Caco-2 (cell line): ENCODE data around the gene LRRC49. TPM values are rescaled to one million over a fixed set of nuclear protein-coding genes. Genes with fewer than 3 reads are reported as not detected.
"Not testable (repeated sequence)": the region's sequence is repeated elsewhere in the genome, so short reads cannot be mapped to it uniquely, and the experiment has no call there.

ENCODE experiments used
- BruUV-seq: library from RNA; stranded (reverse); fragments of 400-500 nt; replicated peaks from 2 replicates; lab custom pipeline; 2021; lab: Mats Ljungman, UMichigan
- CTCF ChIA-PET: fragments of 300-600 bp; sonication (Branson Sonifier 250); formaldehyde crosslinking; loops from one replicate; lab custom pipeline; 2022; ENCODE audit warnings: antibody characterized with exemption; lab: Charles Lee
- POLR2A ChIA-PET: fragments of 300-600 bp; sonication (Branson Sonifier 250); formaldehyde crosslinking; loops from one replicate; lab custom pipeline; 2022; ENCODE audit warnings: antibody characterized with exemption; lab: Charles Lee
- DNase-seq, 2 experiments: peaks; one replicate each; pipeline versions ENCODE4 v3.0.0 to v3.0.0-alpha.2; 2020 to 2022
- H3K27me3 ChIP-seq: replicated peaks from 2 replicates; pipeline ENCODE4 v1.6.0; 2011; ENCODE audit warnings: low read length; ENCODE audit not compliant: control insufficient read depth, insufficient read depth
- H3K36me3 ChIP-seq: 2 replicates; pipeline ENCODE4 v1.5.1; 2011; ENCODE audit warnings: low read length; ENCODE audit not compliant: control insufficient read depth, insufficient read depth
- H3K4me1 ChIP-seq: fragments of 250-450 bp; sonication (Bioruptor Pico); 2 replicates; pipeline ENCODE4 v1.5.1; 2020; ENCODE audit warnings: mild to moderate bottlenecking
- H3K4me3 ChIP-seq: 2 replicates; pipeline ENCODE4 v1.5.1; 2011; ENCODE audit warnings: low read depth, mild to moderate bottlenecking, control low read depth, low read length
- H3K9me3 ChIP-seq: fragments of 250-450 bp; sonication (Bioruptor Pico); 2 replicates; pipeline ENCODE4 v1.5.1; 2020; ENCODE audit warnings: mild to moderate bottlenecking, moderate library complexity
- H3K27ac Mint-ChIP-seq: one replicate; pipeline ENCODE4 v1.8.0; 2022; ENCODE audit warnings: mixed read lengths; ENCODE audit not compliant: unreplicated experiment
- H3K27me3 Mint-ChIP-seq: one replicate; pipeline ENCODE4 v1.8.0; 2022; ENCODE audit warnings: mixed read lengths; ENCODE audit not compliant: insufficient read depth, unreplicated experiment
- H3K36me3 Mint-ChIP-seq: one replicate; pipeline ENCODE4 v1.8.0; 2022; ENCODE audit warnings: mild to moderate bottlenecking, mixed read lengths; ENCODE audit not compliant: insufficient read depth, unreplicated experiment
- H3K4me1 Mint-ChIP-seq: one replicate; pipeline ENCODE4 v1.8.0; 2022; ENCODE audit warnings: low read depth, mixed read lengths; ENCODE audit not compliant: unreplicated experiment
- H3K4me3 Mint-ChIP-seq: one replicate; pipeline ENCODE4 v1.8.0; 2022; ENCODE audit warnings: mild to moderate bottlenecking, moderate library complexity, mixed read lengths; ENCODE audit not compliant: unreplicated experiment
- H3K9me3 Mint-ChIP-seq: one replicate; pipeline ENCODE4 v1.8.0; 2022; ENCODE audit warnings: mixed read lengths; ENCODE audit not compliant: unreplicated experiment
- CTCF ChIP-seq, 2 experiments: fragments of 200-600 bp in 1 of 2; IDR thresholded peaks; 1 replicate in 1 of 2; 2 replicates in 1 of 2; pipeline versions ENCODE4 v1.5.1 to v1.8.0; 2011 to 2022; ENCODE audit warnings: antibody characterized with exemption in 1 of 2, control low read depth in 1 of 2, inconsistent platforms in 1 of 2, low read depth in 1 of 2, low read length in 1 of 2, mild to moderate bottlenecking in 1 of 2, moderate library complexity in 1 of 2; ENCODE audit not compliant: insufficient read depth in 1 of 2, severe bottlenecking in 1 of 2, unreplicated experiment in 1 of 2
- intact Hi-C: fragments of 100-400 bp; cut with micrococcal nuclease; formaldehyde crosslinking; loops from one replicate; pipeline ENCODE4 v1.10.0; 2022; ENCODE audit not compliant: unreplicated experiment
- total RNA-seq: library from RNA; stranded (reverse); gene quantifications from 2 replicates; pipeline ENCODE4 v1.2.3, GENCODE V29; 2022

The LRRC49 gene
- total RNA-seq, 1 experiment from 2014 or later = 0.82 TPM

DNA sequence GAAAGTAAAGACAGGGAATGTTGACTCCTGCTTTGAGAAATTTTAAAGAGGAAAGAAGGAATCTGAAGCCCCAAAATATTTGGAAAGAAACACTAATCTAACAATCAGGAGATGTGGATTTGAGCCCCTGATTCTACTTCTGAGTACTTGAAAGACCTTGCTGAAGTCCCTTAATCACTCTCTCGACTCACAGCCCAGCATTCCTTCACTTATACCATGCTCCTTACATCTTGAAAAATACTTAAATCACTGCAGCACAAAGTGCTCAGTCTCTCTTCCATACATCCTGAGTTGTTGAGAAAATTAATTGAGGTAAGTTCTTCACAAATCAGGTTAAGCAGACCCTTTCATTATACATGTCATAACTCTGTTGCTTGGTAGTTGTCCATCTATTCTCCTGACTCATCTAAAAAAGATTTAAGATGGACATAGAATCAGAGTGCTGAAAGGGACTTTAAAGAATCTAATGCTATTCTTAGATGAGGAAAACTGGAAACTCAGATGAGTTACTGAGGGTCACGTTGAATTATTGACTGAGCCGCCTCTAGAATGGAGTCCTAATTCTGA lies 149.8 kb downstream of the LRRC49 start:
- H3K9me3 Mint-ChIP-seq = no peaks in the 10 kb centered on the region
- no peak overlapping the region for H3K4me3 Mint-ChIP-seq
- H3K4me1 Mint-ChIP-seq = no peaks in the 10 kb centered on the region
- H3K27ac Mint-ChIP-seq = no peak overlapping the region
- no peak for TF ChIP-seq CTCF (IDR thresholded peaks at IDR 0.05; ENCODE audit: insufficient read depth in 1 of 2, low read depth in 1 of 2, low read length in 1 of 2, severe bottlenecking in 1 of 2, unreplicated experiment in 1 of 2)
- no peaks in the 10 kb centered on the region for H3K36me3 Mint-ChIP-seq
- DNase-seq = no peak
- BruUV-seq = no TSS peak
- ChIA-PET CTCF (no interaction called here), POLR2A (no interaction called here)
- Histone ChIP-seq H3K4me1 (no peaks in the 10 kb centered on the region), H3K36me3 (no peaks in the 10 kb centered on the region), H3K9me3 (no peaks in the 10 kb centered on the region), H3K27me3 (no peaks in the 10 kb centered on the region), H3K4me3 (no peak overlapping the region)
- intact Hi-C loops = no loop called here
- peaks cover 3% of the 10 kb centered on the region for H3K27me3 Mint-ChIP-seq

- H3K27ac Mint-ChIP-seq = no peak overlapping the region
- Histone ChIP-seq H3K27me3 (no peaks in the 10 kb centered on the region), H3K9me3 (no peaks in the 10 kb centered on the region), H3K4me1 (no peaks in the 10 kb centered on the region), H3K4me3 (no peak overlapping the region), H3K36me3 (no peaks in the 10 kb centered on the region)
- no peak for TF ChIP-seq CTCF (IDR thresholded peaks at IDR 0.05; ENCODE audit: insufficient read depth in 1 of 2, low read depth in 1 of 2, low read length in 1 of 2, severe bottlenecking in 1 of 2, unreplicated experiment in 1 of 2)
- no peaks in the 10 kb centered on the region for H3K4me1 Mint-ChIP-seq
- BruUV-seq = no TSS peak
- peaks cover 3% of the 10 kb centered on the region for H3K27me3 Mint-ChIP-seq
- POLR2A ChIA-PET = no interaction called here
- no peak for DNase-seq
- no peak overlapping the region for H3K4me3 Mint-ChIP-seq
- intact Hi-C loops = no loop called here
- CTCF ChIA-PET = no interaction called here
- no peaks in the 10 kb centered on the region for H3K36me3 Mint-ChIP-seq
- no peaks in the 10 kb centered on the region for H3K9me3 Mint-ChIP-seq
Observed at GRCh38 chr15:71043373-71043772, 150.7 kb downstream of the LRRC49 start.

- no peak overlapping the region for H3K4me3 ChIP-seq
- DNase-seq = no peak
- H3K27ac Mint-ChIP-seq = no peak overlapping the region
- no TSS peak for BruUV-seq
- TF ChIP-seq CTCF (IDR thresholded peaks at IDR 0.05; ENCODE audit: insufficient read depth in 1 of 2, low read depth in 1 of 2, low read length in 1 of 2, severe bottlenecking in 1 of 2, unreplicated experiment in 1 of 2) = no peak
- H3K4me3 Mint-ChIP-seq = no peak overlapping the region
- H3K27me3 ChIP-seq = no peaks in the 10 kb centered on the region
- ChIA-PET CTCF (no interaction called here), POLR2A (no interaction called here)
- peaks cover 3% of the 10 kb centered on the region for H3K27me3 Mint-ChIP-seq
- no peaks in the 10 kb centered on the region for H3K9me3 Mint-ChIP-seq
- no peaks in the 10 kb centered on the region for H3K36me3 ChIP-seq
- intact Hi-C loops = no loop called here
- H3K9me3 ChIP-seq = no peaks in the 10 kb centered on the region
- H3K36me3 Mint-ChIP-seq = no peaks in the 10 kb centered on the region
- no peaks in the 10 kb centered on the region for H3K4me1 ChIP-seq
- no peaks in the 10 kb centered on the region for H3K4me1 Mint-ChIP-seq
Observed at GRCh38 chr15:71044006-71044405, 151.4 kb downstream of the LRRC49 start.

GRCh38 chr15:71046146-71046545 lies 153.5 kb downstream of the LRRC49 start:
- POLR2A ChIA-PET, H3K9me3 Mint-ChIP-seq: not testable (repeated sequence)

More at GRCh38 chr15:71046146-71046545, 153.5 kb downstream of the LRRC49 start:
- DNase-seq, H3K4me1 ChIP-seq, H3K27me3 Mint-ChIP-seq, H3K27me3 ChIP-seq, H3K4me1 Mint-ChIP-seq, H3K36me3 ChIP-seq, BruUV-seq, H3K9me3 ChIP-seq, H3K27ac Mint-ChIP-seq, H3K36me3 Mint-ChIP-seq, intact Hi-C loops, H3K4me3 Mint-ChIP-seq, CTCF ChIA-PET, H3K4me3 ChIP-seq: not testable (repeated sequence)
